GM12878 (cell line): ENCODE data around the gene RSRP1. TPM values are rescaled to one million over a fixed set of nuclear protein-coding genes. Genes with fewer than 3 reads are reported as not detected.
A peak's percentile ranks its signal among the peaks of the same experiment; 100 is the strongest.

Experiments used
- ATAC-seq: fragments of 200-7000 bp; cut with Tn5 transposase; 3 replicates; pipeline ENCODE4 v1.9.1; 2020; ENCODE audit warnings: mild to moderate bottlenecking, moderate library complexity
- BruUV-seq: library from RNA; stranded (reverse); fragments of 400-500 nt; replicated peaks from 2 replicates; lab custom pipeline; 2021; lab: Mats Ljungman, UMichigan
- CTCF ChIA-PET: fragments of 300-600 bp; sonication (Branson Sonifier 250); formaldehyde crosslinking; extraction: SDS; loops from one replicate; lab custom pipeline; 2021; ENCODE audit warnings: inconsistent platforms; lab: Yijun Ruan, JAX
- POLR2A ChIA-PET: fragments of 350-600 bp; formaldehyde crosslinking; extraction: SDS; loops from one replicate; lab custom pipeline; 2021; ENCODE audit warnings: inconsistent platforms; lab: Charles Lee
- RAD21 ChIA-PET: fragments of 300-600 bp; sonication (Branson Sonifier 250); formaldehyde crosslinking; loops from one replicate; lab custom pipeline; 2023; ENCODE audit warnings: antibody characterized with exemption; ENCODE audit not compliant: unreplicated experiment; lab: Charles Lee
- SMC1A ChIA-PET: fragments of 300-600 bp; sonication (Branson Sonifier 250); formaldehyde crosslinking; loops from one replicate; lab custom pipeline; 2023; ENCODE audit not compliant: unreplicated experiment, uncharacterized antibody; lab: Charles Lee
- DNase-seq: peaks from one replicate; pipeline ENCODE4 v3.0.0-alpha.2; 2011; ENCODE audit warnings: low read depth, low spot score
- FAIRE-seq: peaks from 3 replicates; lab custom pipeline; 2011; peaks lifted over from hg19 to GRCh38; lab: Jason Lieb, UNC
- H2AFZ ChIP-seq: 2 replicates; pipeline ENCODE4 v1.6.0; 2011; ENCODE audit warnings: low read depth, low read length, control low read depth; ENCODE audit not compliant: control insufficient read depth
- H3K27ac ChIP-seq: 2 replicates; pipeline ENCODE4 v1.5.1; 2011; ENCODE audit warnings: control low read depth; ENCODE audit not compliant: control insufficient read depth, insufficient read depth
- H3K27me3 ChIP-seq, 2 experiments: replicated peaks in 1 of 2; 2 replicates each; pipeline versions ENCODE4 v1.6.0 to v1.6.1; 2011; ENCODE audit warnings: low read length in 1 of 2; ENCODE audit not compliant: control insufficient read depth in 2 of 2, insufficient read depth in 2 of 2
- H3K36me3 ChIP-seq, 2 experiments: 2 replicates each; pipeline ENCODE4 v1.5.1; 2011; ENCODE audit warnings: low read length in 1 of 2; ENCODE audit not compliant: control insufficient read depth in 2 of 2, insufficient read depth in 2 of 2
- H3K4me1 ChIP-seq: 2 replicates; pipeline ENCODE4 v1.6.1; 2011; ENCODE audit warnings: mild to moderate bottlenecking, low read length, moderate library complexity, mixed read lengths; ENCODE audit not compliant: control insufficient read depth, insufficient read depth
- H3K4me2 ChIP-seq: 2 replicates; pipeline ENCODE4 v1.6.0; 2011; ENCODE audit warnings: control low read depth; ENCODE audit not compliant: control insufficient read depth, insufficient read depth
- H3K4me3 ChIP-seq: fragments of 200-600 bp; sonication (generic); 2 replicates; pipeline ENCODE4 v1.5.1; 2016
- H3K79me2 ChIP-seq: 2 replicates; pipeline ENCODE4 v1.6.0; 2011; ENCODE audit warnings: low read length; ENCODE audit not compliant: control insufficient read depth, insufficient read depth
- H3K9ac ChIP-seq: 2 replicates; pipeline ENCODE4 v1.8.0; 2011; ENCODE audit warnings: low read length, control low read depth, mixed read lengths; ENCODE audit not compliant: control insufficient read depth, insufficient read depth
- H3K9me3 ChIP-seq: replicated peaks from 3 replicates; pipeline ENCODE4 v1.5.1; 2011; ENCODE audit warnings: mild to moderate bottlenecking, low read length; ENCODE audit not compliant: control insufficient read depth, insufficient read depth
- H4K20me1 ChIP-seq: 2 replicates; pipeline ENCODE4 v1.6.0; 2011; ENCODE audit not compliant: control insufficient read depth, insufficient read depth
- CHD4 ChIP-seq: fragments of 200-600 bp; sonication (generic); IDR thresholded peaks from 2 replicates; pipeline ENCODE4 v1.6.1; 2016; ENCODE audit warnings: mild to moderate bottlenecking
- KDM1A ChIP-seq: fragments of 200-600 bp; sonication (generic); IDR thresholded peaks from 2 replicates; pipeline ENCODE4 v1.6.1; 2016; ENCODE audit warnings: borderline replicate concordance
- NFXL1 ChIP-seq: fragments of 450-650 bp; IDR thresholded peaks from 2 replicates; pipeline ENCODE4 v1.6.1; 2017; ENCODE audit warnings: antibody characterized with exemption, mild to moderate bottlenecking, borderline replicate concordance
- RUNX3 ChIP-seq: IDR thresholded peaks from 2 replicates; pipeline ENCODE4 v1.6.1; 2012; ENCODE audit warnings: low read length, inconsistent platforms
- SP1 ChIP-seq: IDR thresholded peaks from one replicate; pipeline ENCODE4 v1.6.1; 2011; ENCODE audit warnings: low read depth, low read length
- YBX1 ChIP-seq: fragments of 450-650 bp; IDR thresholded peaks from 2 replicates; pipeline ENCODE4 v1.6.1; 2016; ENCODE audit warnings: antibody characterized with exemption
- ZNF592 ChIP-seq: fragments of 450-650 bp; IDR thresholded peaks from 2 replicates; pipeline ENCODE4 v1.6.1; 2017; ENCODE audit warnings: mild to moderate bottlenecking, moderate library complexity
- WGBS: methylation state at CpG from one replicate; pipeline ENCODE4 v1.1.6; 2016; ENCODE audit warnings: low lambda C conversion rate; ENCODE audit not compliant: insufficient replicate concordance, insufficient coverage; ENCODE audit errors: missing lambda C conversion rate; 5-methylcytosine and 5-hydroxymethylcytosine counted together
- in situ Hi-C: fragments of 300-500 bp; cut with MboI; formaldehyde crosslinking; loops from 9 replicates; pipeline ENCODE4 v1.14.3; 2018; ENCODE audit warnings: mixed read lengths
- intact Hi-C: fragments of 100-400 bp; cut with micrococcal nuclease; formaldehyde crosslinking; loops from one replicate; pipeline ENCODE4 v1.14.2; 2022; ENCODE audit not compliant: unreplicated experiment
- polyA plus RNA-seq, 11 experiments: library from polyadenylated mRNA; depleted of rRNA in 4 of 11; unstranded in 6 of 11; stranded (reverse) in 5 of 11; fragments of >200 nt; fragmentation: Nextera tagmentation in 4 of 11; fragmentation: Illumina TruSeq in 1 of 11; extraction: Ambion mirVana in 4 of 11; extraction: Trizol in 1 of 11; gene quantifications; 1 replicate in 1 of 11; 2 replicates in 10 of 11; pipeline versions ENCODE4 v1.2.1 to v1.2.3, GENCODE V29; 2011 to 2016; ENCODE audit warnings: inconsistent platforms in 2 of 11, missing spikeins in 2 of 11, low read depth in 1 of 11
- total RNA-seq, 4 experiments: library from RNA; depleted of rRNA in 3 of 4; stranded (reverse); fragments of >200 nt in 3 of 4; fragmentation: Illumina TruSeq in 1 of 4; extraction: Trizol in 1 of 4; gene quantifications; 2 replicates each; pipeline versions ENCODE4 v1.2.1 to v1.2.3, GENCODE V29; 2013 to 2021

The RSRP1 gene
- total and polyA plus RNA-seq, 10 of the 15 experiments (the other 5 are each of a cell fraction or from before 2014, with no cell fraction given): 23.5 to 128 (median 90.0) TPM

- no peak for TF ChIP-seq ZNF592
- TF ChIP-seq CHD4: no peak
Measured at GRCh38 chr1:25208092-25208491, 39.2 kb downstream of the RSRP1 start (continued).

GRCh38 chr1:25206201-25206600 is 41.1 kb downstream of the RSRP1 start:
- no peaks in the 10 kb centered on the region for H3K4me1 ChIP-seq
- intact Hi-C loops (loop anchor here (5.0 to 10.0 kb wide), 4 partner anchors 91 to 281 kb away; no protein-coding TSS in a partner anchor), in situ Hi-C loops (loop anchor here (5.0 to 10.0 kb wide), 2 partner anchors 359 to 521 kb away; no protein-coding TSS in a partner anchor)
- FAIRE-seq (no peak), ATAC-seq (no peak), DNase-seq (no peak)
- no peaks in the 10 kb centered on the region for H3K79me2 ChIP-seq
- TF ChIP-seq KDM1A (no peak), RUNX3 (peak; percentile 45; the same call in 1 of the 2 replicates), NFXL1 (no peak), YBX1 (no peak), SP1 (no peak)
- ChIA-PET RAD21 (interaction anchor here (0.7 to 3.3 kb wide), 10 partner anchors 10 to 608 kb away, joined by 3 to 22 read pairs (median 4); partner anchors contain the start of gene SYF2), SMC1A (interaction anchor here (0.6 to 6.3 kb wide), 16 partner anchors 9 to 357 kb away, joined by 3 to 37 read pairs (median 4); no protein-coding TSS in a partner anchor), POLR2A (interaction anchor here (1.9 kb wide), 1 partner anchor 22 kb away, joined by 5 read pairs; no protein-coding TSS in a partner anchor), CTCF (interaction anchor here (0.5 to 4.4 kb wide), 30 partner anchors 10 to 764 kb away, joined by 3 to 64 read pairs (median 6); partner anchors contain the start of gene SYF2)
- H3K27me3 ChIP-seq: 0 out of 4 replicates have a peak, but pooled peaks cover 0 to 1% of the 10 kb centered on the region in 2 experiments
- no peak overlapping the region for H3K27ac ChIP-seq
- no peaks in the 10 kb centered on the region for H4K20me1 ChIP-seq
- no peak overlapping the region for H2AFZ ChIP-seq
- no peak overlapping the region for H3K4me2 ChIP-seq
- no peak overlapping the region for H3K9ac ChIP-seq
- 58% methylated on average over 5 of the region's 5 CpGs for WGBS
- no peak overlapping the region for H3K4me3 ChIP-seq
- no peaks in the 10 kb centered on the region for H3K36me3 ChIP-seq
- H3K9me3 ChIP-seq: no peaks in the 10 kb centered on the region
- no TSS peak for BruUV-seq
